Kidney (tissue), 14 donors: ENCODE measurements around the gene HSD17B14. TPM values are rescaled to one million over a fixed set of nuclear protein-coding genes. Genes with fewer than 3 reads are reported as not detected.

Experiments used
- DNase-seq, 5 donors: peaks; one replicate each; pipeline ENCODE4 v3.0.0-alpha.2; 2013 to 2020
- FAIRE-seq: peaks from 2 replicates; lab custom pipeline; 2012; peaks lifted over from hg19 to GRCh38; lab: Jason Lieb, UNC
- H3K27ac ChIP-seq, 2 donors: one replicate each; pipeline ENCODE4 v1.7.0; 2013; ENCODE audit warnings: low read depth in 2 of 2, low read length in 2 of 2, inconsistent platforms in 1 of 2
- H3K27me3 ChIP-seq: one replicate; pipeline ENCODE4 v1.7.1; 2013; ENCODE audit warnings: low read length, inconsistent platforms; ENCODE audit not compliant: control insufficient read depth, insufficient read depth
- H3K36me3 ChIP-seq, 3 donors: one replicate each; pipeline versions ENCODE4 v1.7.0 to v1.7.1; 2013; ENCODE audit warnings: low read length in 3 of 3, control low read depth in 1 of 3, inconsistent platforms in 1 of 3; ENCODE audit not compliant: insufficient read depth in 3 of 3, control insufficient read depth in 2 of 3
- H3K4me1 ChIP-seq, 3 donors: one replicate each; pipeline versions ENCODE4 v1.7.0 to v1.7.1; 2013; ENCODE audit warnings: low read length in 3 of 3, inconsistent platforms in 1 of 3, low read depth in 1 of 3; ENCODE audit not compliant: control insufficient read depth in 2 of 3, insufficient read depth in 2 of 3
- H3K4me3 ChIP-seq, 3 donors: one replicate each; pipeline versions ENCODE4 v1.7.0 to v1.8.1; 2013; ENCODE audit warnings: low read length in 3 of 3, control low read depth in 1 of 3, inconsistent platforms in 1 of 3
- H3K9ac ChIP-seq, 3 donors: one replicate each; pipeline versions ENCODE4 v1.7.0 to v1.7.1; 2013; ENCODE audit warnings: low read length in 3 of 3, control low read depth in 1 of 3, inconsistent platforms in 1 of 3
- H3K9me3 ChIP-seq, 3 donors: one replicate each; pipeline versions ENCODE4 v1.7.0 to v1.7.1; 2013; ENCODE audit warnings: low read length in 3 of 3, control low read depth in 1 of 3, inconsistent platforms in 1 of 3; ENCODE audit not compliant: control insufficient read depth in 2 of 3, insufficient read depth in 1 of 3
- CTCF ChIP-seq: IDR thresholded peaks from 3 replicates; pipeline ENCODE4 v1.5.1; 2012; ENCODE audit warnings: mild to moderate bottlenecking, moderate library complexity, borderline replicate concordance; ENCODE audit not compliant: insufficient read depth; ENCODE audit errors: extremely low read depth
- intact Hi-C: fragments of 100-400 bp; cut with DNase I; formaldehyde crosslinking; loops from one replicate; pipeline ENCODE4 v1.11.1; 2022
- polyA plus RNA-seq: library from polyadenylated mRNA; stranded (reverse); fragments of 350-450 nt; fragmentation: Illumina TruSeq; extraction: RNeasy Lipid Tissue Mini Kit (QIAGEN cat#74804); gene quantifications from one replicate; pipeline ENCODE4 v1.2.3, GENCODE V29; 2014; ENCODE audit warnings: low read depth, low replicate concordance; ENCODE audit not compliant: insufficient read depth
- total RNA-seq: library from RNA; stranded (reverse); fragmentation: NEBNext Ultra II Directional; extraction: Animal tissue kit (Norgen Biotek cat#: 25700); gene quantifications from one replicate; pipeline ENCODE4 v1.2.1, GENCODE V29; 2021
- donor health status: control.
- donor health status: control.
- donor health status: control.
- donor health status: control.
- donor health status: control.
- donor health status: DM: yes; HTN: yes; CAD: no.
- donor health status: Normal renal cell carcinoma (clear cell type).

HSD17B14 gene
- total and polyA plus RNA-seq, 2 donors from 2014 or later = 5.2 to 141 TPM

GRCh38 chr19:48780631-48781391, 55.5 kb downstream of the HSD17B14 start:
- intact Hi-C loops = no loop called here
- H3K36me3 ChIP-seq = no peaks in the 10 kb centered on the region
- H3K4me3 ChIP-seq = no peak overlapping the region
- H3K4me1 ChIP-seq = peaks cover 0 to 3% (median 2%) of the 10 kb centered on the region in 3 donors
- FAIRE-seq (no peak), DNase-seq (peak in 2 of 5 donors; percentile 32 to 50)
- TF ChIP-seq CTCF = no peak
- H3K9ac ChIP-seq = no peak overlapping the region
- H3K9me3 ChIP-seq = no peaks in the 10 kb centered on the region
- peak overlapping the region; percentile 63 to 76 for H3K27ac ChIP-seq
- H3K27me3 ChIP-seq = no peaks in the 10 kb centered on the region

DNA sequence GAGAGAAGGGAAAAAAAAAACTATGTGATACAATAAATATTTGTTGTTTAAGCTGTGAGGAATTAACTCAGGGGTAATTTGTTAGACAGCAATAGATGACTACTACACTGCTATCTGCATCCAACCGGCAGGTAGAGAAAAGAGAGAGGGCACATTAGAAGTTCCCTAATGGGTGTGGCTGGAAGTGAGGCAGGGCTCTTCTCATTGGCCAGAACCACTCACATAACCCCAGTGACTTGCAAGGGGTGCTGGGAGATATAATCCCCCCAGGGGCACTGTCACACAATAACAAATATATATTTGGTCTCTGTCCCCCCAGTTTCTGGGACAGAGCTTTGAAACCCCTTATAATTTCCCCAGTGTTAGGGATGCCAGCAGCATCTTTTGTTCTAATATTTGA, 56.7 kb downstream of the HSD17B14 start:
- H3K27me3 ChIP-seq = no peaks in the 10 kb centered on the region
- H3K27ac ChIP-seq = no peak overlapping the region
- H3K4me3 ChIP-seq = no peak overlapping the region
- intact Hi-C loops = no loop called here
- no peak overlapping the region for H3K9ac ChIP-seq
- FAIRE-seq (no peak), DNase-seq (no peak)
- H3K4me1 ChIP-seq = peaks cover 0 to 3% (median 2%) of the 10 kb centered on the region in 3 donors
- no peak for TF ChIP-seq CTCF
- no peaks in the 10 kb centered on the region for H3K36me3 ChIP-seq
- H3K9me3 ChIP-seq = no peaks in the 10 kb centered on the region

- intact Hi-C loops = no loop called here
- Histone ChIP-seq H3K36me3 (no peaks in the 10 kb centered on the region), H3K4me3 (no peak overlapping the region), H3K27ac (no peak overlapping the region), H3K4me1 (peaks cover 0 to 3% (median 2%) of the 10 kb centered on the region in 3 donors), H3K9me3 (no peaks in the 10 kb centered on the region), H3K27me3 (no peaks in the 10 kb centered on the region), H3K9ac (no peak overlapping the region)
- no peak for DNase-seq
- FAIRE-seq = no peak
- TF ChIP-seq CTCF = no peak
Measured at GRCh38 chr19:48777720-48778119, 58.6 kb downstream of the HSD17B14 start.
